ENCODE data around the gene TBPL1. TPM values are rescaled to one million over a fixed set of nuclear protein-coding genes. Genes with fewer than 3 reads are reported as not detected.

The TBPL1 gene
- total and polyA plus RNA-seq, 2 of the 8 experiments (the other 6 are each of a cell fraction or from before 2014, with no cell fraction given) = 32.5 to 67.0 TPM

DNA sequence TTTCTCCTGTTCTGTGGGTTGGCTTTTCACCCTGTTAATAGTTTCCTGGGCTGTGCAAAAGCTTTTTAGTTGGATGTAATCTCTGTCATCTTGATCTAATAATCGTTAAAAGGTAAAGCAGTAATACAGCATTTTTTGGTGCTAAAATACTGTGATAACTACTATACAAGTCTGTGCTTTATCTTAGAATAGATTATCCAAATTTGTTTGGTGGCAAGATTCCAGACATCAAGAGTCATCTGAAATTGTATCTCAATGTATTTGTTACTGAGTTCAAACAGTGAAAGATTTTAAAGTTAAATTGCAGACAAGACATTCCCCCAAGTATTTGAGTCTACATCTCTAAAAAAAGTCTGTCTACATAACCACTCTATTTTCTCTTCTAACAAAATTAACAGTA is 18.8 kb downstream of the TBPL1 start:
- 88% methylated on average over 1 of the region's 1 CpG; no CpG with 5 or more reads in 1 of the 2 experiments for WGBS, 2 experiments (ENCODE audit: extremely low coverage in 1 of 2, insufficient coverage in 1 of 2, insufficient read length in 1 of 2, insufficient replicate concordance in 2 of 2, low coverage in 1 of 2, low lambda C conversion rate in 2 of 2, missing lambda C conversion rate in 1 of 2)
- Histone ChIP-seq H2BK5ac (ENCODE audit: low read depth, low read length) (no peak overlapping the region), H4K8ac (ENCODE audit: extremely low read depth, insufficient read depth, low read length) (no peak overlapping the region)

More for the DNA sequence above, 18.8 kb downstream of the TBPL1 start:
- FAIRE-seq (no peak), DNase-seq (ENCODE audit: low read depth in 1 of 2, low spot score in 2 of 2) (no peak)
- Histone ChIP-seq H3K27me3 (replicated peaks in 1 of 4; ENCODE audit: control insufficient read depth in 3 of 4, extremely low read depth in 1 of 4, insufficient read depth in 3 of 4, low read length in 3 of 4) (no peaks in the 10 kb centered on the region), H3K23ac (ENCODE audit: insufficient read length) (no peak overlapping the region), H2BK120ac (replicated peaks; ENCODE audit: low read depth, low read length) (no peak overlapping the region), H3K79me2 (ENCODE audit: control insufficient read depth in 1 of 2, insufficient read depth in 2 of 2, low read length in 2 of 2) (peaks cover 0 to 81% of the 10 kb centered on the region in 2 experiments; a peak in 3 of 4 replicates), H2BK15ac (ENCODE audit: low read length) (no peak overlapping the region), H3K9me3 (ENCODE audit: insufficient read depth in 2 of 2, low read depth in 1 of 2, low read length in 1 of 2) (no peaks in the 10 kb centered on the region), H2AFZ (ENCODE audit: low read length) (no peak overlapping the region), H4K91ac (replicated peaks; ENCODE audit: insufficient read length, low read length) (no peak overlapping the region), H3K14ac (ENCODE audit: insufficient read length) (no peak overlapping the region), H3K4me1 (replicated peaks in 1 of 4; ENCODE audit: control insufficient read depth in 3 of 4, insufficient read depth in 4 of 4, low read length in 3 of 4) (peaks cover 0 to 7% (median 0%) of the 10 kb centered on the region in 4 experiments; a peak in 3 of 7 replicates), H3K56ac (replicated peaks; ENCODE audit: insufficient read length, low read depth, low read length) (no peak overlapping the region), H2AK5ac (ENCODE audit: low read depth, low read length) (no peak overlapping the region), H4K20me1 (replicated peaks in 1 of 2; ENCODE audit: control insufficient read depth in 1 of 2, insufficient read depth in 2 of 2, low read length in 2 of 2) (peaks cover 0 to 4% of the 10 kb centered on the region in 2 experiments), H3K27ac (ENCODE audit: low read depth, low read length) (no peak overlapping the region), H3K79me1 (ENCODE audit: low read depth, low read length) (0 out of 2 replicates have a peak, but pooled peaks cover 2% of the 10 kb centered on the region), H3K36me3 (ENCODE audit: control insufficient read depth in 2 of 4, insufficient read depth in 4 of 4, low read length in 3 of 4) (no peaks in the 10 kb centered on the region), H2BK12ac (ENCODE audit: low read depth, low read length) (no peak overlapping the region), H3K18ac (ENCODE audit: extremely low read depth, low read length) (no peak overlapping the region), H3K4ac (replicated peaks; ENCODE audit: insufficient read length, low read depth, low read length) (no peak overlapping the region), H2BK20ac (ENCODE audit: low read length) (no peak overlapping the region), H3K23me2 (ENCODE audit: low read depth, low read length) (no peaks in the 10 kb centered on the region), H3K4me2 (ENCODE audit: insufficient read depth in 1 of 2, low read depth in 2 of 2, low read length in 2 of 2) (no peak overlapping the region), H3K9ac (replicated peaks in 1 of 4; ENCODE audit: extremely low read depth in 1 of 4, low read depth in 3 of 4, low read length in 3 of 4) (no peak overlapping the region), H4K5ac (ENCODE audit: insufficient read length, low read depth, low read length) (no peak overlapping the region), H3K4me3 (ENCODE audit: extremely low read depth in 1 of 4, insufficient read depth in 2 of 4, low read depth in 3 of 4, low read length in 4 of 4) (no peak overlapping the region)
- CTCF ChIA-PET (ENCODE audit: partially characterized antibody) = interaction anchor here (1.1 to 7.1 kb wide), 4 partner anchors 17 to 149 kb away, joined by 4 to 50 read pairs (median 12); no protein-coding TSS in a partner anchor
- POLR2A ChIA-PET (ENCODE audit: partially characterized antibody) = no interaction called here
- TF ChIP-seq CHD2 (IDR thresholded peaks at IDR 0.05; ENCODE audit: low read length) (no peak), SAP30 (IDR thresholded peaks at IDR 0.05; ENCODE audit: insufficient read depth, insufficient replicate concordance, low read length) (no peak), POLR2AphosphoS5 (IDR thresholded peaks at IDR 0.05; ENCODE audit: low read depth, low read length) (no peak), EP300 (IDR thresholded peaks at IDR 0.05; ENCODE audit: borderline replicate concordance in 1 of 2, low read depth in 2 of 2, low read length in 2 of 2) (no peak), ASH2L (IDR thresholded peaks at IDR 0.05; ENCODE audit: low read length) (no peak), RXRA (IDR thresholded peaks at IDR 0.05; ENCODE audit: insufficient read depth, low read depth, low read length) (no peak), RNF2 (IDR thresholded peaks at IDR 0.05; ENCODE audit: borderline replicate concordance, low read depth, low read length, missing control alignments, poor library complexity, severe bottlenecking) (no peak), RFX5 (IDR thresholded peaks at IDR 0.05; ENCODE audit: borderline replicate concordance, low read depth, low read length) (no peak), TAF7 (optimal IDR thresholded peaks at IDR 0.05; ENCODE audit: borderline replicate concordance, low read depth, low read length) (no peak)
- TF ChIP-seq, protein P1, sequence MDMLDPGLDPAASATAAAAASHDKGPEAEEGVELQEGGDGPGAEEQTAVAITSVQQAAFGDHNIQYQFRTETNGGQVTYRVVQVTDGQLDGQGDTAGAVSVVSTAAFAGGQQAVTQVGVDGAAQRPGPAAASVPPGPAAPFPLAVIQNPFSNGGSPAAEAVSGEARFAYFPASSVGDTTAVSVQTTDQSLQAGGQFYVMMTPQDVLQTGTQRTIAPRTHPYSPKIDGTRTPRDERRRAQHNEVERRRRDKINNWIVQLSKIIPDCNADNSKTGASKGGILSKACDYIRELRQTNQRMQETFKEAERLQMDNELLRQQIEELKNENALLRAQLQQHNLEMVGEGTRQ (IDR thresholded peaks at IDR 0.05; ENCODE audit: low read length) = no peak
